Measurements from ENCODE around the gene PRSS16. TPM values are rescaled to one million over a fixed set of nuclear protein-coding genes. Genes with fewer than 3 reads are reported as not detected.
"Not testable (repeated sequence)": the region's sequence is repeated elsewhere in the genome, so short reads cannot be mapped to it uniquely, and the experiment has no call there.

Gene PRSS16
- total RNA-seq, 2 donors from 2014 or later: 21.8 to 29.8 TPM

DNA sequence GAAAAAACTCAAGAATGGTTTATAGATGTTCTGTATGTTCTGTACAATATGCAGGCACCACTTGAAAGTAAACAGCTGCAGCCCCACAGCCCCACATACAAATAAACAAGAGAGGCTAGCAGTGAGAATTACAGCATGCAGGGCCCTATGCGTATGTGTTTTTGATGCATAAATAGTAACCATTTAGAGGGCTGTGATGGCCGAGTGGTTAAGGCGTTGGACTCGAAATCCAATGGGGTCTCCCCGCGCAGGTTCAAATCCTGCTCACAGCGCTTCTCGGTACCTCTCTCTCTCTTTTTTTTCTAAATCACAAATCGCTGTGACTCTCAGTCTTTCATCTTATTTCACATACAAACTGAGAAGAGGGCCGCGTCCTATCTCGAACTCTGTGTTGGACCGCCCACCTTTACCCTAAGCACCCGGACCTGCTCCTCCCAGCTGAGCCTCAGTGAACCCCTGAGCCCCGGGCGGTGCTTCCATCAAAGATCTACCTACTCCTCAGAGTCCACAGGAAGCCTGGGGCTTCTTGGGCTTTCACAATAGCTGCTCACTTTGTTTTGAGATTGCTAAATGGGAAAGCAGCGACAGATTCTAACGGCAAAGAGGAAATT lies 37.7 kb upstream of the PRSS16 start:
- H3K9me3 ChIP-seq: no peaks in the 10 kb centered on the region
- no peaks in the 10 kb centered on the region for H3K36me3 ChIP-seq
- intact Hi-C loops (cut with DNase I): no loop called here
- H3K4me3 ChIP-seq: no peak overlapping the region
- no peak for DNase-seq
- H3K4me1 ChIP-seq: no peaks in the 10 kb centered on the region
- TF ChIP-seq, protein P1, sequence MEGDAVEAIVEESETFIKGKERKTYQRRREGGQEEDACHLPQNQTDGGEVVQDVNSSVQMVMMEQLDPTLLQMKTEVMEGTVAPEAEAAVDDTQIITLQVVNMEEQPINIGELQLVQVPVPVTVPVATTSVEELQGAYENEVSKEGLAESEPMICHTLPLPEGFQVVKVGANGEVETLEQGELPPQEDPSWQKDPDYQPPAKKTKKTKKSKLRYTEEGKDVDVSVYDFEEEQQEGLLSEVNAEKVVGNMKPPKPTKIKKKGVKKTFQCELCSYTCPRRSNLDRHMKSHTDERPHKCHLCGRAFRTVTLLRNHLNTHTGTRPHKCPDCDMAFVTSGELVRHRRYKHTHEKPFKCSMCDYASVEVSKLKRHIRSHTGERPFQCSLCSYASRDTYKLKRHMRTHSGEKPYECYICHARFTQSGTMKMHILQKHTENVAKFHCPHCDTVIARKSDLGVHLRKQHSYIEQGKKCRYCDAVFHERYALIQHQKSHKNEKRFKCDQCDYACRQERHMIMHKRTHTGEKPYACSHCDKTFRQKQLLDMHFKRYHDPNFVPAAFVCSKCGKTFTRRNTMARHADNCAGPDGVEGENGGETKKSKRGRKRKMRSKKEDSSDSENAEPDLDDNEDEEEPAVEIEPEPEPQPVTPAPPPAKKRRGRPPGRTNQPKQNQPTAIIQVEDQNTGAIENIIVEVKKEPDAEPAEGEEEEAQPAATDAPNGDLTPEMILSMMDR (IDR thresholded peaks at IDR 0.05): no peak
- peaks cover 5% of the 10 kb centered on the region for H3K27me3 ChIP-seq
- H3K27ac ChIP-seq: no peak overlapping the region
- no peak overlapping the region for H3K9ac ChIP-seq (ENCODE audit: low read depth in 2 of 2, low read length in 2 of 2)

GRCh38 chr6:27213091-27213517 lies 34.4 kb upstream of the PRSS16 start:
- H3K27ac ChIP-seq; H3K4me3 ChIP-seq; intact Hi-C loops (cut with DNase I); DNase-seq; H3K9me3 ChIP-seq; H3K4me1 ChIP-seq; H3K9ac ChIP-seq (ENCODE audit: low read depth in 2 of 2, low read length in 2 of 2); H3K36me3 ChIP-seq; H3K27me3 ChIP-seq: not testable (repeated sequence)

GRCh38 chr6:27213544-27214125 lies 33.9 kb upstream of the PRSS16 start:
- Histone ChIP-seq H3K27me3 (no peaks in the 10 kb centered on the region), H3K36me3 (no peaks in the 10 kb centered on the region), H3K27ac (no peak overlapping the region), H3K9ac (ENCODE audit: low read depth in 2 of 2, low read length in 2 of 2) (no peak overlapping the region), H3K4me3 (no peak overlapping the region), H3K9me3 (no peaks in the 10 kb centered on the region), H3K4me1 (no peaks in the 10 kb centered on the region)
- TF ChIP-seq, protein P1 (IDR thresholded peaks at IDR 0.05): no peak
- intact Hi-C loops (cut with DNase I): no loop called here
- no peak for DNase-seq

DNA sequence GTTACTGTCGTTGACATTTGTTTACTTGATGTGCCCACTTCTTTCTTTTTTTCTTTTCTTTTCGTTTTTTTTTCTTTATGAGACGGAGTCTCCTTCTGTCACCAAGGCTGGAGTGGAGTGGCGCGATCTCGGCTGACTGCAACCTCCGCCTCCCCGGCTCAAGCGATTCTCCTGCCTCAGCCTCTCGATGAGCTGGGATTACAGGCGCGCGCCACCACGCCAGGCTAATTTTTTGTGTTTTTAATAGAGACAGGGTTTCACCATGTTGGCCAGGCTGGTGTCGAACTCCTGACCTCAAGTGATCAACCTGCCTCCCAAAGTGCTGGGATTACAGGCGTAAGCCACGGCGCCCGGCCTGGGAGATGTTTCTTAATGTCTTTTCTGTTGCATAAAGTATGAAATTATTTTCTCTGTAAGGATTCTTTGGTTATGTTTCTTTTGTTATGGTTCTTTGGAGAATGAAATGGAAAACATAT lies 33.3 kb upstream of the PRSS16 start:
- no peaks in the 10 kb centered on the region for H3K9me3 ChIP-seq
- DNase-seq: no peak
- H3K9ac ChIP-seq (ENCODE audit: low read depth in 2 of 2, low read length in 2 of 2): no peak overlapping the region
- no peaks in the 10 kb centered on the region for H3K27me3 ChIP-seq
- TF ChIP-seq, protein P1 (IDR thresholded peaks at IDR 0.05): no peak
- H3K4me3 ChIP-seq: no peak overlapping the region
- no peaks in the 10 kb centered on the region for H3K36me3 ChIP-seq
- no peak overlapping the region for H3K27ac ChIP-seq
- intact Hi-C loops (cut with DNase I): no loop called here
- no peaks in the 10 kb centered on the region for H3K4me1 ChIP-seq

DNA sequence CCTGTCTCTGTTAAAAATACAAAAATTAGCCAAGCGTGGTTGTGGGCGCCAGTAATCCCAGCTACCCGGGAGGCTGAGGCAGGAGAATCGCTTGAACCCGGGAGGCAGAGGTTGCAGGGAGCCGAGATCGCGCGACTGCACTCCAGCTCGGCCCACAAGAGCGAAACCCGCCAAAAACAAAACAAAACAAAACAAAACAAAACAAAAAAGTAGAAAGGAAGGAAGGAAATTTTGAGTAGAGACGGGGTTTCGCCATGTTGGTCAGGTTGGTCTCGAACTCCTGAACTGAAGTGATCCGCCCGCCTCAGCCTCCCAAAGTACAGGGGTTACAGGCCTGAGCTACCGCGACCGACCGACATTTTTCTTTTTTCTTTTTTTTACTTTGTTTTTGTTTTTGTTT lies 30.6 kb upstream of the PRSS16 start:
- no peaks in the 10 kb centered on the region for H3K36me3 ChIP-seq

DNA sequence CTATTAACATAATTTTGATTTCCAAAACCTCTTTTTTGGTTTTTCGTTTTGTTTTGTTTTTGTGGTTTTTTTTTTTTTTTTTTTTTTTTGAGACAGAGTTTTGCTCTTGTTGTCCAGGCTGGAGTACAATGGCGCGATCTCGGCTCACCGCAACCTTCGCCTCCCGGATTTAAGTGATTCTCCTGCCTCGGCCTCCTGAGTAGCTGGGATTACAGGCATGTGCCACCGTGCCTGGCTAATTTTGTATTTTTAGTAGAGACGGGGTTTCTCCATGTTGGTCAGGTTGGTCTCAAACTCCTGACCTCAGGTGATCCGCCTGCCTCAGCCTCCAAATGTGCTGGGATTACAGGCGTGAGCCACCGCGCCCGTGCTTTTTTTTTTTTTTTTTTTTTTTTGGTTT lies 24.5 kb upstream of the PRSS16 start:
- H3K9me3 ChIP-seq; H3K27me3 ChIP-seq; H3K4me3 ChIP-seq; H3K4me1 ChIP-seq; intact Hi-C loops (cut with DNase I); DNase-seq; H3K27ac ChIP-seq; H3K36me3 ChIP-seq; H3K9ac ChIP-seq (ENCODE audit: low read depth in 2 of 2, low read length in 2 of 2): not testable (repeated sequence)

More for the DNA sequence above, 30.6 kb upstream of the PRSS16 start:
- TF ChIP-seq, protein P1 (IDR thresholded peaks at IDR 0.05): no peak
- H3K4me3 ChIP-seq: no peak overlapping the region
- no peaks in the 10 kb centered on the region for H3K9me3 ChIP-seq
- H3K27ac ChIP-seq: no peak overlapping the region
- H3K9ac ChIP-seq (ENCODE audit: low read depth in 2 of 2, low read length in 2 of 2): no peak overlapping the region
- intact Hi-C loops (cut with DNase I): no loop called here
- no peak for DNase-seq
- no peaks in the 10 kb centered on the region for H3K4me1 ChIP-seq
- H3K27me3 ChIP-seq: no peaks in the 10 kb centered on the region
